OCI-LY3 (cell line): ENCODE measurements around the gene ALG8.

Source experiments
- CTCF ChIP-seq: fragments of 200-600, 300-600 bp; sonication (generic); IDR thresholded peaks from 2 replicates; pipeline ENCODE4 v1.5.1; 2014; ENCODE audit warnings: antibody characterized with exemption, low read length, low read depth
- EZH2phosphoT487 ChIP-seq: fragments of 200-600 bp; shearing (Covaris generic); IDR thresholded peaks from 2 replicates; pipeline ENCODE4 v1.6.1; 2018; ENCODE audit warnings: antibody characterized with exemption, mixed run types, low read depth

GRCh38 chr11:78083021-78083420, 56.4 kb downstream of the ALG8 start:
- TF ChIP-seq CTCF (no peak), EZH2phosphoT487 (no peak)
